Stimulated activated CD4-positive, alpha-beta T cell treated with anti-CD3 and anti-CD28 coated beads, Interleukin-15, amount 100 ng/mL, for 48 hours (primary cell): Measurements from ENCODE around the gene PPCS.

ENCODE experiments used
- DNase-seq, 2 donors: peaks; one replicate each; pipeline ENCODE4 v3.0.0-alpha.2; 2020; ENCODE audit warnings: low read depth in 2 of 2

PPCS gene

GRCh38 chr1:42456010-42456753 lies at the start of gene PPCS, which contains the start of gene ZMYND12:
Gene PPCS, plus strand, starts transcription at chr1:42456543. Its CDS starts 23 bp downstream, at chr1:42456566.
Gene ZMYND12, minus strand, starts transcription at chr1:42456022. Its CDS starts 25 bp downstream, at chr1:42455997.
- DNase-seq = peak; percentile 89 to 92

- DNase-seq = no peak
Observed at GRCh38 chr1:42414551-42415496, 41.5 kb upstream of the PPCS start.

GRCh38 chr1:42417166-42417565 lies 39.2 kb upstream of the PPCS start:
- no peak for DNase-seq

GRCh38 chr1:42418516-42418915 lies 37.8 kb upstream of the PPCS start:
- DNase-seq = no peak

GRCh38 chr1:42419126-42419821 lies 37.1 kb upstream of the PPCS start:
- DNase-seq = no peak

- no peak for DNase-seq
Observed at GRCh38 chr1:42420121-42420520, 36.2 kb upstream of the PPCS start.

- DNase-seq = no peak
Observed at GRCh38 chr1:42420911-42421585, 35.3 kb upstream of the PPCS start.

GRCh38 chr1:42422737-42423136 lies 33.6 kb upstream of the PPCS start:
- no peak for DNase-seq

- DNase-seq = no peak
Observed at GRCh38 chr1:42423681-42424080, 32.7 kb upstream of the PPCS start.

- DNase-seq = no peak
Observed at GRCh38 chr1:42424201-42424600, 32.1 kb upstream of the PPCS start.

GRCh38 chr1:42427240-42427639 lies 29.1 kb upstream of the PPCS start:
- no peak for DNase-seq

- DNase-seq = no peak
Observed at GRCh38 chr1:42429603-42430002, 26.7 kb upstream of the PPCS start.

- DNase-seq = no peak
Observed at GRCh38 chr1:42430286-42431135, 25.8 kb upstream of the PPCS start.

- DNase-seq = no peak
Observed at GRCh38 chr1:42431514-42431913, 24.8 kb upstream of the PPCS start.

GRCh38 chr1:42432714-42433113 lies 23.6 kb upstream of the PPCS start:
- DNase-seq = no peak

GRCh38 chr1:42433369-42433768 lies 23.0 kb upstream of the PPCS start:
- no peak for DNase-seq

- no peak for DNase-seq
Observed at GRCh38 chr1:42434340-42434739, 22.0 kb upstream of the PPCS start.

- DNase-seq = no peak
Observed at GRCh38 chr1:42439940-42440339, 16.4 kb upstream of the PPCS start.

- no peak for DNase-seq
Observed at GRCh38 chr1:42442662-42443061, 13.7 kb upstream of the PPCS start.

- no peak for DNase-seq
Observed at GRCh38 chr1:42449256-42449655, 7.1 kb upstream of the PPCS start.

GRCh38 chr1:42450061-42450460 lies 6.3 kb upstream of the PPCS start:
- DNase-seq = no peak
